SK-N-SH treated with all-trans-retinoic acid at 6 μM for 48 hours (cell line): ENCODE data around the gene UBR2.

ENCODE experiments used
- ATAC-seq: fragments of 200-7000 bp; cut with Tn5 transposase; 3 replicates; pipeline ENCODE4 v1.9.1; 2020; ENCODE audit warnings: mild to moderate bottlenecking, moderate library complexity
- ARNTL ChIP-seq: fragments of 450-650 bp; formaldehyde crosslinking; IDR thresholded peaks from 2 replicates; pipeline ENCODE4 v1.5.0; 2020; ENCODE audit warnings: low read depth, mild to moderate bottlenecking, moderate library complexity, borderline replicate concordance
- BACH2 ChIP-seq: fragments of 250-450 bp; sonication (Bioruptor Pico); IDR thresholded peaks from 2 replicates; pipeline ENCODE4 v1.9.0; 2021; ENCODE audit warnings: mild to moderate bottlenecking, borderline replicate concordance
- CSDC2 ChIP-seq: fragments of 250-450 bp; sonication (Bioruptor Pico); IDR thresholded peaks from 2 replicates; pipeline ENCODE4 v1.5.0; 2020; ENCODE audit warnings: mild to moderate bottlenecking, moderate library complexity
- ESRRG ChIP-seq: fragments of 250-450 bp; sonication (Bioruptor Pico); IDR thresholded peaks from 2 replicates; pipeline ENCODE4 v1.6.1; 2021; ENCODE audit warnings: mild to moderate bottlenecking
- GLIS3 ChIP-seq: fragments of 250-450 bp; sonication (Bioruptor Pico); IDR thresholded peaks from 2 replicates; pipeline ENCODE4 v1.5.0; 2020; ENCODE audit warnings: mild to moderate bottlenecking, moderate library complexity
- ISL1 ChIP-seq: fragments of 250-450 bp; sonication (Bioruptor Pico); IDR thresholded peaks from 2 replicates; pipeline ENCODE4 v2.1.2; 2022; ENCODE audit warnings: mild to moderate bottlenecking, moderate library complexity
- OSR1 ChIP-seq: fragments of 250-450 bp; sonication (Bioruptor Pico); IDR thresholded peaks from 2 replicates; pipeline ENCODE4 v1.8.0; 2022; ENCODE audit warnings: moderate library complexity, mild to moderate bottlenecking, inconsistent platforms
- PPARA ChIP-seq: fragments of 250-450 bp; sonication (Bioruptor Pico); IDR thresholded peaks from 2 replicates; pipeline ENCODE4 v1.5.0; 2020; ENCODE audit warnings: mild to moderate bottlenecking, borderline replicate concordance
- RARB ChIP-seq: fragments of 250-450 bp; sonication (Bioruptor Pico); IDR thresholded peaks from 2 replicates; pipeline ENCODE4 v1.8.0; 2021; ENCODE audit warnings: mild to moderate bottlenecking, moderate library complexity
- SNAI2 ChIP-seq: fragments of 250-450 bp; sonication (Bioruptor Pico); IDR thresholded peaks from 2 replicates; pipeline ENCODE4 v1.5.0; 2020; ENCODE audit warnings: mild to moderate bottlenecking, moderate library complexity
- TCF4 ChIP-seq: fragments of 250-450 bp; sonication (Bioruptor Pico); IDR thresholded peaks from 2 replicates; pipeline ENCODE4 v1.8.0; 2021; ENCODE audit warnings: mild to moderate bottlenecking, moderate library complexity, borderline replicate concordance
- TOX ChIP-seq: fragments of 250-450 bp; sonication (Bioruptor Pico); IDR thresholded peaks from 2 replicates; pipeline ENCODE4 v1.8.0; 2021; ENCODE audit warnings: mild to moderate bottlenecking, moderate library complexity, borderline replicate concordance
- ZC3H10 ChIP-seq: fragments of 250-450 bp; sonication (Bioruptor Pico); IDR thresholded peaks from 2 replicates; pipeline ENCODE4 v1.5.1; 2021; ENCODE audit warnings: mild to moderate bottlenecking, moderate library complexity
- ZFP3 ChIP-seq: fragments of 250-450 bp; sonication (Bioruptor Pico); IDR thresholded peaks from 2 replicates; pipeline ENCODE4 v1.5.0; 2020; ENCODE audit warnings: mild to moderate bottlenecking, moderate library complexity
- ZFP30 ChIP-seq: fragments of 450-650 bp; formaldehyde crosslinking; IDR thresholded peaks from 2 replicates; pipeline ENCODE4 v1.5.0; 2022; ENCODE audit warnings: mild to moderate bottlenecking, moderate library complexity
- ZNF565 ChIP-seq: fragments of 450-650 bp; formaldehyde crosslinking; conservative IDR thresholded peaks from 2 replicates; pipeline ENCODE4 v1.5.0; 2020; ENCODE audit warnings: low read depth, mild to moderate bottlenecking, moderate library complexity
- ZNF70 ChIP-seq: fragments of 450-650 bp; formaldehyde crosslinking; IDR thresholded peaks from 2 replicates; pipeline ENCODE4 v1.5.0; 2020; ENCODE audit warnings: mild to moderate bottlenecking, moderate library complexity
- ZNF8 ChIP-seq: fragments of 450-650 bp; formaldehyde crosslinking; IDR thresholded peaks from 2 replicates; pipeline ENCODE4 v1.5.0; 2020; ENCODE audit warnings: mild to moderate bottlenecking, moderate library complexity
- TF ChIP-seq, protein P1 (sequence below): fragments of 250-450 bp; sonication (Bioruptor Pico); IDR thresholded peaks from 2 replicates; pipeline ENCODE4 v1.5.1; 2021; ENCODE audit warnings: mild to moderate bottlenecking, moderate library complexity
- TF ChIP-seq, protein P2 (sequence below): fragments of 250-450 bp; sonication (Bioruptor Pico); IDR thresholded peaks from 2 replicates; pipeline ENCODE4 v1.8.0; 2021; ENCODE audit warnings: low read depth, mild to moderate bottlenecking, moderate library complexity, borderline replicate concordance
- TF ChIP-seq, protein P3 (sequence below): fragments of 250-450 bp; sonication (Bioruptor Pico); IDR thresholded peaks from 2 replicates; pipeline ENCODE4 v1.5.0; 2020; ENCODE audit warnings: mild to moderate bottlenecking, moderate library complexity
- TF ChIP-seq, protein P4 (sequence below): fragments of 250-450 bp; sonication (Bioruptor Pico); IDR thresholded peaks from 2 replicates; pipeline ENCODE4 v1.8.0; 2020; ENCODE audit warnings: mild to moderate bottlenecking, moderate library complexity, borderline replicate concordance

UBR2 gene

DNA sequence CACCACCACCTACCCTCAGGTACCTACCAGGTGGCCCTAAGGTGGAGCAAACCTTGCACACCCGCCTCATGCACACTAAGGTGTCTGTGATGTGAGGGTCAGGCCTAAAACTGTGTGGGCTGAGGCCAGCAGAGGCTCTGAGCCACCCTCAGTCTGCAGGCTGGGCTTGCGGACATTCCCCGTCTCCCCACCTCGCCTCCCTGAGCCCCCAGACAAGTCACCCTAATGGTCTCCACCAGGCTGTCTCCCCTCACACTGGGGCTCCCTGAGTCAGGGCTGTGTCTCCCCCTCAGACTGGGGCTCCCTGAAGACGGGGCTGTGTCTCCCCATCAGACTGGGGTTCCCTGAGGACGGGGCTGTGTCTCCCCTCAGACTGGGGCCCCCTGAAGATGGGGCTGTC, 146.0 kb downstream of the UBR2 start:
- ATAC-seq: no peak
- TF ChIP-seq RARB (no peak), ZNF8 (CRISPR knock-in tag) (no peak), TOX (CRISPR knock-in tag) (no peak), CSDC2 (CRISPR knock-in tag) (no peak), ZNF565 (CRISPR knock-in tag) (no peak), PPARA (no peak), ARNTL (CRISPR knock-in tag) (no peak), ZC3H10 (CRISPR knock-in tag) (no peak), ZNF70 (CRISPR knock-in tag) (no peak), SNAI2 (no peak), ZFP3 (CRISPR knock-in tag) (no peak), ESRRG (CRISPR knock-in tag) (no peak), GLIS3 (CRISPR knock-in tag) (no peak), ISL1 (CRISPR knock-in tag) (no peak), TCF4 (CRISPR knock-in tag) (no peak), ZFP30 (CRISPR knock-in tag) (no peak)
- TF ChIP-seq, protein P1, sequence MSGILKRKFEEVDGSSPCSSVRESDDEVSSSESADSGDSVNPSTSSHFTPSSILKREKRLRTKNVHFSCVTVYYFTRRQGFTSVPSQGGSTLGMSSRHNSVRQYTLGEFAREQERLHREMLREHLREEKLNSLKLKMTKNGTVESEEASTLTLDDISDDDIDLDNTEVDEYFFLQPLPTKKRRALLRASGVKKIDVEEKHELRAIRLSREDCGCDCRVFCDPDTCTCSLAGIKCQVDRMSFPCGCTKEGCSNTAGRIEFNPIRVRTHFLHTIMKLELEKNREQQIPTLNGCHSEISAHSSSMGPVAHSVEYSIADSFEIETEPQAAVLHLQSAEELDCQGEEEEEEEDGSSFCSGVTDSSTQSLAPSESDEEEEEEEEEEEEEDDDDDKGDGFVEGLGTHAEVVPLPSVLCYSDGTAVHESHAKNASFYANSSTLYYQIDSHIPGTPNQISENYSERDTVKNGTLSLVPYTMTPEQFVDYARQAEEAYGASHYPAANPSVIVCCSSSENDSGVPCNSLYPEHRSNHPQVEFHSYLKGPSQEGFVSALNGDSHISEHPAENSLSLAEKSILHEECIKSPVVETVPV (CRISPR knock-in tag): no peak
- TF ChIP-seq, protein P2, sequence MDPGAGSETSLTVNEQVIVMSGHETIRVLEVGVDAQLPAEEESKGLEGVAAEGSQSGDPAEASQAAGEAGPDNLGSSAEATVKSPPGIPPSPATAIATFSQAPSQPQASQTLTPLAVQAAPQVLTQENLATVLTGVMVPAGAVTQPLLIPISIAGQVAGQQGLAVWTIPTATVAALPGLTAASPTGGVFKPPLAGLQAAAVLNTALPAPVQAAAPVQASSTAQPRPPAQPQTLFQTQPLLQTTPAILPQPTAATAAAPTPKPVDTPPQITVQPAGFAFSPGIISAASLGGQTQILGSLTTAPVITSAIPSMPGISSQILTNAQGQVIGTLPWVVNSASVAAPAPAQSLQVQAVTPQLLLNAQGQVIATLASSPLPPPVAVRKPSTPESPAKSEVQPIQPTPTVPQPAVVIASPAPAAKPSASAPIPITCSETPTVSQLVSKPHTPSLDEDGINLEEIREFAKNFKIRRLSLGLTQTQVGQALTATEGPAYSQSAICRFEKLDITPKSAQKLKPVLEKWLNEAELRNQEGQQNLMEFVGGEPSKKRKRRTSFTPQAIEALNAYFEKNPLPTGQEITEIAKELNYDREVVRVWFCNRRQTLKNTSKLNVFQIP (CRISPR knock-in tag): no peak
- TF ChIP-seq, protein P3, sequence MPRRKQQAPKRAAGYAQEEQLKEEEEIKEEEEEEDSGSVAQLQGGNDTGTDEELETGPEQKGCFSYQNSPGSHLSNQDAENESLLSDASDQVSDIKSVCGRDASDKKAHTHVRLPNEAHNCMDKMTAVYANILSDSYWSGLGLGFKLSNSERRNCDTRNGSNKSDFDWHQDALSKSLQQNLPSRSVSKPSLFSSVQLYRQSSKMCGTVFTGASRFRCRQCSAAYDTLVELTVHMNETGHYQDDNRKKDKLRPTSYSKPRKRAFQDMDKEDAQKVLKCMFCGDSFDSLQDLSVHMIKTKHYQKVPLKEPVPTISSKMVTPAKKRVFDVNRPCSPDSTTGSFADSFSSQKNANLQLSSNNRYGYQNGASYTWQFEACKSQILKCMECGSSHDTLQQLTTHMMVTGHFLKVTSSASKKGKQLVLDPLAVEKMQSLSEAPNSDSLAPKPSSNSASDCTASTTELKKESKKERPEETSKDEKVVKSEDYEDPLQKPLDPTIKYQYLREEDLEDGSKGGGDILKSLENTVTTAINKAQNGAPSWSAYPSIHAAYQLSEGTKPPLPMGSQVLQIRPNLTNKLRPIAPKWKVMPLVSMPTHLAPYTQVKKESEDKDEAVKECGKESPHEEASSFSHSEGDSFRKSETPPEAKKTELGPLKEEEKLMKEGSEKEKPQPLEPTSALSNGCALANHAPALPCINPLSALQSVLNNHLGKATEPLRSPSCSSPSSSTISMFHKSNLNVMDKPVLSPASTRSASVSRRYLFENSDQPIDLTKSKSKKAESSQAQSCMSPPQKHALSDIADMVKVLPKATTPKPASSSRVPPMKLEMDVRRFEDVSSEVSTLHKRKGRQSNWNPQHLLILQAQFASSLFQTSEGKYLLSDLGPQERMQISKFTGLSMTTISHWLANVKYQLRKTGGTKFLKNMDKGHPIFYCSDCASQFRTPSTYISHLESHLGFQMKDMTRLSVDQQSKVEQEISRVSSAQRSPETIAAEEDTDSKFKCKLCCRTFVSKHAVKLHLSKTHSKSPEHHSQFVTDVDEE (CRISPR knock-in tag): no peak

DNA sequence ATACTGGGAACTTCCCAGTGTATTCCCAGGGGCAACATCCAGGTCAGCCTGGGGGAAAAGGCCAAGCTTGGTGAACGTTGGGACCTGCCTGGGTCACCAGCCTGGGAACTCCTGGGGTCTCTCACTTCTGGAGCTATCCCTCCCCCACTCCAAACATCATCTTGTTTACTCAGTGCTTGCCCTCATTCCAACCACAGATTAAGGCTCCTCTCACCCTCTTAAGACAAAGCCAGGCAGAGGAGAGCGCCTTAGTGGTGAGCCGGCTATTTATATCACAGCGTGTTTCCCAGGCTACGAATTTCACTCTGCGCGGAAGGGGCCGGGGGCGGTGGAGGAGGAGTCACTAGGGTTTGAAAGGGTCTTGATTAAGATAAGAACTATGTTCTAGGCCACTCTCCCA, 146.5 kb downstream of the UBR2 start:
- TF ChIP-seq, protein P2 (CRISPR knock-in tag): no peak
- no peak for TF ChIP-seq ZC3H10 (CRISPR knock-in tag)
- no peak for TF ChIP-seq ISL1 (CRISPR knock-in tag)
- no peak for TF ChIP-seq TOX (CRISPR knock-in tag)
- TF ChIP-seq, protein P3 (CRISPR knock-in tag): no peak
- no peak for TF ChIP-seq ARNTL (CRISPR knock-in tag)
- TF ChIP-seq, protein P1 (CRISPR knock-in tag): no peak
- TF ChIP-seq ZNF70 (CRISPR knock-in tag): no peak
- no peak for TF ChIP-seq CSDC2 (CRISPR knock-in tag)
- TF ChIP-seq, protein P4, sequence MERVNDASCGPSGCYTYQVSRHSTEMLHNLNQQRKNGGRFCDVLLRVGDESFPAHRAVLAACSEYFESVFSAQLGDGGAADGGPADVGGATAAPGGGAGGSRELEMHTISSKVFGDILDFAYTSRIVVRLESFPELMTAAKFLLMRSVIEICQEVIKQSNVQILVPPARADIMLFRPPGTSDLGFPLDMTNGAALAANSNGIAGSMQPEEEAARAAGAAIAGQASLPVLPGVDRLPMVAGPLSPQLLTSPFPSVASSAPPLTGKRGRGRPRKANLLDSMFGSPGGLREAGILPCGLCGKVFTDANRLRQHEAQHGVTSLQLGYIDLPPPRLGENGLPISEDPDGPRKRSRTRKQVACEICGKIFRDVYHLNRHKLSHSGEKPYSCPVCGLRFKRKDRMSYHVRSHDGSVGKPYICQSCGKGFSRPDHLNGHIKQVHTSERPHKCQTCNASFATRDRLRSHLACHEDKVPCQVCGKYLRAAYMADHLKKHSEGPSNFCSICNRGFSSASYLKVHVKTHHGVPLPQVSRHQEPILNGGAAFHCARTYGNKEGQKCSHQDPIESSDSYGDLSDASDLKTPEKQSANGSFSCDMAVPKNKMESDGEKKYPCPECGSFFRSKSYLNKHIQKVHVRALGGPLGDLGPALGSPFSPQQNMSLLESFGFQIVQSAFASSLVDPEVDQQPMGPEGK (CRISPR knock-in tag): no peak
- no peak for TF ChIP-seq BACH2 (CRISPR knock-in tag)
- no peak for TF ChIP-seq SNAI2
- no peak for TF ChIP-seq ZNF8 (CRISPR knock-in tag)
- no peak for TF ChIP-seq OSR1
- TF ChIP-seq, all 23 proteins: peak for 0
- no peak for ATAC-seq
